ENCODE data around the gene CCDC6. TPM values are rescaled to one million over a fixed set of nuclear protein-coding genes. Genes with fewer than 3 reads are reported as not detected.
A peak's percentile ranks its signal among the peaks of the same experiment; 100 is the strongest.

Gene CCDC6
- total and polyA plus RNA-seq, 11 donors: 3.7 to 47.1 (median 17.4) TPM

DNA sequence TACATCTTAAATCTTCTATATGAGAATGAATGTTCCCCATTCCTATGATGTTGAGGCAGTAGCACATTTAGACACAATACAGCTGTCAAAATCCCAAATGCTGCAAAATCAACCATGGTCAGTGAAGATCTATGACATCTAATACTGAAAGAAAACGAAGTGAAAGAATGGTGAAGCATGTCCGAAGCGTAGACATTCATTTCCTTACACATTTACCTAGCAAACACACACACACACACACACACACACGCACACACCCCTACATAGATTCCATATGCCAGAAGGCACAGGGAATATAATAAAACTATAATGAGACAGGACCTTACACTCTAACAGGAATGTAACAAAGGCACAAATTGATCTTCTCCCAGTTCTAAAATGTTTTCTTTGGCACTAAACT, 32.5 kb downstream of the CCDC6 start:
- Histone ChIP-seq H3K27ac (peak overlapping the region in 1 of 12 donors; percentile 81), H3K4me1 (peaks cover 0 to 49% (median 23%) of the 10 kb centered on the region in 12 donors), H3K36me3 (no peaks in the 10 kb centered on the region), H3K4me3 (no peak overlapping the region), H3K9me3 (no peaks in the 10 kb centered on the region), H3K27me3 (no peaks in the 10 kb centered on the region)
- TF ChIP-seq POLR2A (IDR thresholded peaks at IDR 0.05): no peak
- TF ChIP-seq, protein P1, sequence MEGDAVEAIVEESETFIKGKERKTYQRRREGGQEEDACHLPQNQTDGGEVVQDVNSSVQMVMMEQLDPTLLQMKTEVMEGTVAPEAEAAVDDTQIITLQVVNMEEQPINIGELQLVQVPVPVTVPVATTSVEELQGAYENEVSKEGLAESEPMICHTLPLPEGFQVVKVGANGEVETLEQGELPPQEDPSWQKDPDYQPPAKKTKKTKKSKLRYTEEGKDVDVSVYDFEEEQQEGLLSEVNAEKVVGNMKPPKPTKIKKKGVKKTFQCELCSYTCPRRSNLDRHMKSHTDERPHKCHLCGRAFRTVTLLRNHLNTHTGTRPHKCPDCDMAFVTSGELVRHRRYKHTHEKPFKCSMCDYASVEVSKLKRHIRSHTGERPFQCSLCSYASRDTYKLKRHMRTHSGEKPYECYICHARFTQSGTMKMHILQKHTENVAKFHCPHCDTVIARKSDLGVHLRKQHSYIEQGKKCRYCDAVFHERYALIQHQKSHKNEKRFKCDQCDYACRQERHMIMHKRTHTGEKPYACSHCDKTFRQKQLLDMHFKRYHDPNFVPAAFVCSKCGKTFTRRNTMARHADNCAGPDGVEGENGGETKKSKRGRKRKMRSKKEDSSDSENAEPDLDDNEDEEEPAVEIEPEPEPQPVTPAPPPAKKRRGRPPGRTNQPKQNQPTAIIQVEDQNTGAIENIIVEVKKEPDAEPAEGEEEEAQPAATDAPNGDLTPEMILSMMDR (IDR thresholded peaks at IDR 0.05): no peak
- intact Hi-C loops (cut with DNase I): no loop called here
- no peak for ATAC-seq
- no peak for DNase-seq
- 83 to 91% (median 86%) methylated on average over 4 of the region's 4 CpGs for WGBS, 4 donors

- no peaks in the 10 kb centered on the region for H3K36me3 ChIP-seq
- H3K9me3 ChIP-seq: no peaks in the 10 kb centered on the region
- H3K27ac ChIP-seq: peak overlapping the region in 4 of 12 donors; percentile 16 to 81 (median 45)
- DNase-seq (peak in 4 of 5 donors; percentile 41 to 65 (median 53)), ATAC-seq (peak in 3 of 4 donors; percentile 54 to 83 (median 75))
- peak overlapping the region in 7 of 12 donors; percentile 5 to 47 (median 11) for H3K4me3 ChIP-seq
- 22 to 36% (median 27%) methylated on average over 7 of the region's 7 CpGs for WGBS, 4 donors
- no peak for TF ChIP-seq POLR2A (IDR thresholded peaks at IDR 0.05)
- TF ChIP-seq, protein P1 (IDR thresholded peaks at IDR 0.05): no peak
- H3K27me3 ChIP-seq: no peaks in the 10 kb centered on the region
- intact Hi-C loops (cut with DNase I): no loop called here
- H3K4me1 ChIP-seq: peaks cover 0 to 45% (median 22%) of the 10 kb centered on the region in 12 donors
Measured at GRCh38 chr10:59872892-59873463, 33.4 kb downstream of the CCDC6 start.

DNA sequence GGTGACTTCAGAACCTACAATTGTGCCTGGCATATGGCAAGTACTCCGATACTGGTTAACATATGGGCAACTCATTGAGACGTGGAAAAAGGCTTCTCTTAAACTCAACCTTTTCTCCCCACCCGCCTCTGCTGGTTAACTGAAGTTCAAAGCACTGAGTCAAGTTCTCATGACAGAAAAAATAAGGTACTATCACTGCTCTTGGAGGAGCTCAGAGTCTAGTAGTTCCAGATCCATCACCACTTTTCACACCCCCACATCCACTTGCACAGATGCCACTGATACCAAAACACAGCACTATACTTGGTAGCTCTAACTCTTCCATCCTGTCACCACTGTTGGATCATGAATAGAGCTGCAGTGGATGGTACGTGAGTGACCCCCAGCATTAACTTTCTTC, 36.2 kb downstream of the CCDC6 start:
- H3K9me3 ChIP-seq: no peaks in the 10 kb centered on the region
- H3K4me3 ChIP-seq: no peak overlapping the region
- intact Hi-C loops (cut with DNase I): no loop called here
- peaks cover 0 to 53% (median 28%) of the 10 kb centered on the region in 12 donors for H3K4me1 ChIP-seq
- DNase-seq: no peak
- no peaks in the 10 kb centered on the region for H3K27me3 ChIP-seq
- no peaks in the 10 kb centered on the region for H3K36me3 ChIP-seq
- H3K27ac ChIP-seq: peak overlapping the region in 1 of 12 donors; percentile 81
- ATAC-seq: no peak
- TF ChIP-seq POLR2A (IDR thresholded peaks at IDR 0.05): no peak
- TF ChIP-seq, protein P1 (IDR thresholded peaks at IDR 0.05): no peak
- WGBS, 4 donors: 95 to 98% (median 97%) methylated on average over 4 of the region's 4 CpGs

DNA sequence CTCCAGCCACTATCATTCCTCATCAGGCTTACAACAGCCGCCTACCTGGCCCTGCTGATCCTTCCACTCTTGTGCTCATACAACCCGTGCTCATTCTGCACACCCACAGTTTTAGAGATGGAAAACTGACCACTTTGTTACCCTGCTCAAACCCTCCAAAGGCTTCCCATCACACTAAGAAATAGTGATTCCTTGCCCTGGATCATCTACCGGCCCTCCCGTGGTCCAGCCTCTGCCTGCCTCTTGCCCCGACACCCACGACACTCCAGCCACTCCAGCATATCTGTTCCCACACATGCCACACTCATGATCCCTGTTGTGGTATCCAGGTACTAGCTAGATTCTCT, 36.8 kb downstream of the CCDC6 start:
- Histone ChIP-seq H3K4me1 (peaks cover 0 to 57% (median 34%) of the 10 kb centered on the region in 12 donors), H3K4me3 (no peak overlapping the region), H3K9me3 (no peaks in the 10 kb centered on the region), H3K36me3 (no peaks in the 10 kb centered on the region), H3K27ac (peak overlapping the region in 1 of 12 donors; percentile 81), H3K27me3 (no peaks in the 10 kb centered on the region)
- DNase-seq (no peak), ATAC-seq (no peak)
- 94 to 96% (median 95%) methylated on average over 6 of the region's 6 CpGs for WGBS, 4 donors
- no peak for TF ChIP-seq POLR2A (IDR thresholded peaks at IDR 0.05)
- TF ChIP-seq, protein P1 (IDR thresholded peaks at IDR 0.05): no peak
- intact Hi-C loops (cut with DNase I): loop anchor here in 8 of 10 donors (5.0 to 10.0 kb wide), 4 partner anchors 33 to 165 kb away; partner anchors contain the start of gene CCDC6 (in 3 of the 8)
